Stimulated activated CD8-positive, alpha-beta memory T cell treated with anti-CD3 and anti-CD28 coated beads, Interleukin-12 subunit alpha, Interleukin-12 subunit beta, amount 100 ng/mL, for 4 hours (primary cell): Measurements from ENCODE around the gene DNAAF2.
"Not testable (repeated sequence)": the region's sequence is repeated elsewhere in the genome, so short reads cannot be mapped to it uniquely, and the experiment has no call there.

Source experiments
- DNase-seq: peaks from one replicate; pipeline ENCODE4 v3.0.0-alpha.2; 2020; ENCODE audit warnings: low read depth

The DNAAF2 gene

GRCh38 chr14:49622022-49622607 is 12.9 kb downstream of the DNAAF2 start:
- no peak for DNase-seq

GRCh38 chr14:49621114-49621881 is 13.7 kb downstream of the DNAAF2 start:
- peak; percentile 43 for DNase-seq

DNA sequence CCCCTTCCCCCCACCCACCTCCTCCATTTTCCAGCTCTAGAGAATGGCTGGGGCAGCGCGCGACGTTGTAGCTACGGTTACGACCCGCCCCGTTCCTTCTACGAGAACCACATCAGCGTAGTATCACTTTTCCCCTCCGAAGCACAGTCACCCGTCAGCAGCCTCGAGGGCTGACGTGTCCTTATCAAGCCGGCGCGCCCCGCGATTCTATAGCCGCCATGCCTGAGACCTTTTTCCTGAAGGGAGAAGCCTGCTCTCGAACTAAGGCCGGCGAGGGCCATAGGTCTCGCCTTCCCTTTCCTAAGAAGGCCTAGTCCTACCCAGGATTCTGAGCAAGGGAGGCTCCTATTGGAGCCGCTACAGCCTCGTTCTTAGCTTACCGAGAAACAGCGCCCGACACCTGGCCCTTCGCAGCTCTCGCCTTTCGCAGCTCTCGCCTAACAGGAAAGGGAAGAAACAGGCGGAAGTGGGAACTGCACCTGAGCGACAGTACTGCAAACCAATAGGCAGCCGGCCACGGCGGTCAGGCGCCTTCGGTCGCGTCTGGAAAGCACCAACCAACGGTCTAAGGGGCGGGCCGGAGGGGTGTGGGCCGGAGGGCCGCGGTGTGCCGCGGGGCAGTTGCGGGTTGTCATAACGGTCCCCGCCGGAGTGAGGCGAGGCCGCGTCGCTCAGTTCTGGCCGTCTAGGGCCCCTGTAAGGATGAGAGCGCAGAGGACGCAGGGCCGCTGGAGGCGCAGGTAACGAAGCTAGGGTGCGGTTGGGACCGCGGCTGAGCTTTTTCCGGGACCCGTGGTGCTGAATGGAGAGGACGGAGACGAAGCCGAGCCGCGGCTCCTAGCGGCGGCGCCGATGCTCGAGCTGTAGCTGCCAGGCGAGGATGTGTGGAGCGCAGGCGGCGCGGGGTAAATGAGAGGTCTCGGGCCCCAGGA is 14.6 kb downstream of the DNAAF2 start, which contains the start of the genes MGAT2 and RPL36AL:
TSS of gene MGAT2 (plus strand) at position 618 of the 932 bp plus-strand sequence. CDS start 470 bp downstream, outside the sequence.
TSS of gene RPL36AL (minus strand) at position 445 of the 932 bp plus-strand sequence. CDS start 1,522 bp downstream, outside the sequence.
- DNase-seq: peak; percentile 91

DNA sequence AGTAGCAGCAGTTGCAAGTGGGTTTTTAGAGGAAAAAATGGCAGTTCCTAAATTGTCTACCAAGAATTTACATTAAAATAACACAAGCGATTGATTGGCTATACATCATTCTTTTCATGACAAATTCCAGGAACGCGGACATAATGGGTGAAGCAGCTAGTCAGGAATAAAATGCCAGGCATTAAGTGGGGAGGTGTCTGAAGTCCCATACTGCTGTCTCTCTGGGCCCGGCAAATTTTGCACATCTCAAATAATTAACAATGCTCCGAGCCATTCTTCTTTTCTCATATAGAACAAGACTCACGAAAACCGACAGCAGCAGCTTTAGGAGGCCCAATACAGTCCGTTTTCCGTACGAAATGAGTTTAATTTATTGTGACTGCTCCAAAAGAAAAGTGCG is 15.3 kb downstream of the DNAAF2 start:
- no peak for DNase-seq

DNA sequence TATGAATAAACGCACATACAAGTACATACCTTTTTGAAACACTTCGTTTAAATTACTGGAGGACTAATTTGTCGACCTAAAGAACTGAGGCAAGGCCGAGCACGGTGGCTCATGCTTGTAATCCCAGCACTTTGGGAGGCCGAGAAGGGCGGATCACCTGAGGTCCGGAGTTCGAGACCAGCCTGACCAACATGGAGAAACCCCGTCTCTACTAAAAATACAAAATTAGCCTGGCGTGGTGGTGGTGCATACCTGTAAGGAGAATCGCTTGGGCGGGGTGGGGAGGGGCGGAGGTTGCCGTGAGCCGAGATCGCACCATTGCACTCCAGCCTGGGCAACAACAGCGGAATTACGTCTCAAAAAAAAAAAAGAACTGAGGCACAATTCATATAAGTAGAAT is 15.8 kb downstream of the DNAAF2 start:
- not testable (repeated sequence) for DNase-seq

- DNase-seq: no peak
Measured at GRCh38 chr14:49617852-49618519, 17.1 kb downstream of the DNAAF2 start.

DNA sequence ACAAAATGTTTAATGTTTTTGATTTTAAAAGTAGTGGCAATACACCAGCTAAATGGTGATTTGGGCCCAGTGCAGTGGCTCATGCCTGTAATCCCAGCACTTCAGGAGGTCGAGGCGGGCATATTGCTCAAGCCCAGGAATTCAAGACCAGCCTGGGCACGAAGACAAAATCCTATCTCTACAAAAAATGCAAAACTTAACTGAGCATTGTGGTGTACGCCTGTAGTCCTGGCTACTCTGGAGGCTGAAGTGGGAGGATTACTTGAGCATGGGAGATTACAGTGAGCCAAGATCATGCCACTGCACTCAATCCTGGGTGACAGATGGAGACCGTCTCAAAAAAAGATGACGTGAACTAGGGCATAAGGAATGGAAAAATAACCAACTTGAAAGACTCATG is 19.3 kb downstream of the DNAAF2 start:
- no peak for DNase-seq

DNA sequence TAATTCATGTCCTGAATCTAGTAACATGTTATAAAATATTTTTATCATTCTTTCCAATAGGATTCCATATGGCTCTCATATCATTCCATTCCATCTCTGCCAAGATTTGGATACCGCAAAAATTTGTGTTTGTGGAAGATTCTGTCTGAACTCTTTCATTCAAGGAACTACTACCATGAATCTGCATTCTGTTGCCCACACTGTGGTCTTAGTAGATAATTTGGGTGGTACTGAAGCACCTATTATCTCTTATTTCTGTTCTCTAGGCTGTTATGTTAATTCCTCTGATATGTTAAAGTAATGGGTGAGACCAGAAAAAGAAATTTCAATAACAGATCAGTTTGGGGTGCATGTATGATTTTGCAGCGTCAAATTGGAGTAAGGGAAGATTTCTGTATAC is 20.8 kb downstream of the DNAAF2 start:
- no peak for DNase-seq

- DNase-seq: no peak
Measured at GRCh38 chr14:49612671-49613070, 22.4 kb downstream of the DNAAF2 start.

DNA sequence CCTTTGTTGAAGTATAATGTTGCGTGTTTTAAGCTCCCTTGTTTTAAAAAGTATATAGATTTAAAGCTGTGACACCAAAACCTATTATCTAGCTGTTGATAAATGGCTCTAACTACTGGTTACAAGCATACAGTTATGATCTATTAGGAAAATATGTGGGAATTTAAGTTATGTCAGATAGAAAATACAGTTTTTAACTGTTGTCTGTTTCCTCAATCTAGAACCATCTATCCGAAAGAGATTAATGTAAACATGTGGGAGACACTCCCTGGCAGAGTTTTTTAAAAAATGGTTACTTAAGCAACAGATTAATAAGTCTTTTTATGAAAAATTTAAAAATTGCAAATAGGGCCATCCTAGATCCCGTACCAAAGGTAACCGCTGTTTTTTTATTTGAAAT is 22.8 kb downstream of the DNAAF2 start:
- DNase-seq: no peak

- DNase-seq: no peak
Measured at GRCh38 chr14:49607583-49607982, 27.5 kb downstream of the DNAAF2 start.

DNA sequence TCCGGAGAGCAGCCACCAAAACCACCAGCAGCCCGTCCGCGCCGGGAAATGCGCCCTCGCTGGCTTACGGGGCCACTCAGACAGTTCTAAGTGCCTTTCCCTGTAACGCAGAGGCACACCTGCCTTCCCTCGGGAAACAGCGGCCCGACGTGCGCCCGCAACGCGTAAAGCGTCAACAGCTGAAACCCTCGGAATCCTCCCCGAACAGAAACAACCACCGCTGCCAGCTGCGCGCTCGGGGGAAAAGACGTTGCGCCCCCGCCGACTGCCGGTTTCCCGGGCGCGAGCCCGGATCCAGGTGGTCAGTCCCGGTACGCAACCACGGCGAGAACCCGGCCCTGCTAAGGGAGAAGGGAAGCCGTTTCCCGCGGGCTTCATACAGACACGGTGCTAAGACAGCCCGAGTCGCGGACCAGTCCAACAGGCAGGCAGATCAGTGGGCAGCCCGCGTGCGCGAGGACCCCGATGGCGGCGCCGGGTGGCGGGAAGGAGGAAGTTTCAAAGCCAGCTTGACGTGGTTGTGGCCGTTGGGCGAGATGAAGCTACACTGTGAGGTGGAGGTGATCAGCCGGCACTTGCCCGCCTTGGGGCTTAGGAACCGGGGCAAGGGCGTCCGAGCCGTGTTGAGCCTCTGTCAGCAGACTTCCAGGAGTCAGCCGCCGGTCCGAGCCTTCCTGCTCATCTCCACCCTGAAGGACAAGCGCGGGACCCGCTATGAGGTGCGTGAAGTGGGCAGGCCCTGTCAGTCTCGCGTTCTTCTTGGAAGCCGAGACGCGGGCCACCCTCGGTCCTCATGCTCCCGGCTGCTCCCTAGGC is 36.4 kb downstream of the DNAAF2 start, which contains the start of gene LRR1:
TSS of gene LRR1 (plus strand) at position 456 of the 816 bp plus-strand sequence. CDS start at position 537, 81 bp downstream.
- peak; percentile 74 for DNase-seq

GRCh38 chr14:49598189-49598484 is 36.9 kb downstream of the DNAAF2 start:
- no peak for DNase-seq

- DNase-seq: no peak
Measured at GRCh38 chr14:49594347-49595091, 40.5 kb downstream of the DNAAF2 start.

DNA sequence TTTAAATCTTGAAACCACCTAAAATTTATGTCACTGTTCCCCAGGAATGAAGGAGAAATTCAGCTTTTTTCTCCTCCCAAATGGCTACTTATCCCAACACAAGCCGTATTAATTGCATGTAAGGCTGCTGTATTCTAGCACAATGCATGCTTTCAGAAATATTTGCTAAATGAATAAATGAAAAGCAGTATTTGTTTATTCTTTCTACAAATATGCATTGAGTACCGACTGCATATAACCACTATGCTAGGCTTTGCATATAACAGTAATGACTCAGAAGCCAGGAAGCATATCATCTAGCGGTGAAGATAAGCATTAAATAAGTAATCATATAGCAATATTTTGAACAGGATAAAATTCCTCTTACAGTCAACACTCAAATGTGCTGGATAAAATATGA is 42.0 kb downstream of the DNAAF2 start:
- no peak for DNase-seq

DNA sequence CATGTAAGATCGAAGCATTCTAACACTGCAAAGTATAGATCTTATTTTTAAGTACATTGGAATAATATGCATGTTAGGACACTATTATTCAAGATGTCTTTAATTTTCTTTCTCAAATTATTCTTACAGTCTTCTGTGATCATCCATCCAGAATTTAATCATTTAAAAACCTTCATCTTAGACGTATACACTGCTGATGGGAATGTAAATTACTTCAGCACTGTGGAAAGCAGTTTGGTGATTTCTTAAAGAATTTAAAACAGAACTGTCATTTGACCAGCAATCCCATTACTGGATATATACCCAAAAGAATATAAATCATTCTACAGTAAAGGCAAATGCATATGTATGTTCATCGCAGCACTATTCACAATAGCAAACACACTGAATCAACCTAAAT is 45.7 kb downstream of the DNAAF2 start:
- no peak for DNase-seq

GRCh38 chr14:49586673-49587460 is 48.2 kb downstream of the DNAAF2 start:
- DNase-seq: peak; percentile 30

DNA sequence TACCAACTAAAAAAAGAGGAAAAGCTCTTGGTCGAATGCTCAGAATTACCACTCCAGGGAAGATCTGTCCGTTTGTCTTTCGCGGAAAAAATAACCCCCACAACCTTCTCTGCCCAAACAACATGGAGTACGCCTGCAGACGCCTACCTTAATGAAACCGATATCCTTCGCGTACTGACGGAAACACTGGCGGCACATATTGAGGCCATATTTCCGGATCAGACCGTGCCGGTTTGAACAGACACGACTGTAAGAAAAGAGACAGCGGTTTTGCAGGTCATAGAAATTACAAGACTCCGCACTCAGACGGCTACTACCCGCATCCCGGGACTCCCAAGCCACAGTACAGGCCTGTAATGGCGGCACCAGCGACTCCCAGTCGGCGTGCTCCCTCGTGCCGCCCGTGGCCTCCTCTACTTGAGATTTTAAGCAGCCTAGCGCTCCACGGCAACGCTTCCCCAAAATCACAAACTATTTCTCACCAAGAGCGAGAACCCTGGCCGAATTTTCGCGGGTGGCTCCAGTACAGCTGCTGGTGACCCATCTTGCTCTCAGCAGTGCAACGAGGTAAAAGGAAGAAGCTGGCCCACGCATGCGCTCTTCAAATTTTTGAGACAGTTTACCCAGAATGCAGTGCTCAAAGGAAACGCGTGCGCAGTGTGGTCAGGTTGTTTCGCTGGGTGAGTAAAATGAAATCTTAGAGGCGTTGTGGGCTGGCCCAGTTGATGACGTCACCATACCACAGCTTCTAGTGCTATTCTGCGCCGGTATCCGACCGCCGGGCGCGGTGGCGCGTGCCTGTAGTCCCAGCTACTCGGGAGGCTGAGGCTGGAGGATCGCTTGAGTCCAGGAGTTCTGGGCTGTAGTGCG is 49.0 kb downstream of the DNAAF2 start, which contains the start of gene RPS29:
TSS of gene RPS29 (minus strand) at position 578 of the 870 bp plus-strand sequence. CDS start at position 544, 34 bp downstream.
- peak; percentile 97 for DNase-seq
